ENCODE data around the gene CDH13. TPM values are rescaled to one million over a fixed set of nuclear protein-coding genes. Genes with fewer than 3 reads are reported as not detected.

CDH13 gene
- polyA plus RNA-seq, 3 donors, result 8.2 to 11.2 (median 10.3) TPM

DNA sequence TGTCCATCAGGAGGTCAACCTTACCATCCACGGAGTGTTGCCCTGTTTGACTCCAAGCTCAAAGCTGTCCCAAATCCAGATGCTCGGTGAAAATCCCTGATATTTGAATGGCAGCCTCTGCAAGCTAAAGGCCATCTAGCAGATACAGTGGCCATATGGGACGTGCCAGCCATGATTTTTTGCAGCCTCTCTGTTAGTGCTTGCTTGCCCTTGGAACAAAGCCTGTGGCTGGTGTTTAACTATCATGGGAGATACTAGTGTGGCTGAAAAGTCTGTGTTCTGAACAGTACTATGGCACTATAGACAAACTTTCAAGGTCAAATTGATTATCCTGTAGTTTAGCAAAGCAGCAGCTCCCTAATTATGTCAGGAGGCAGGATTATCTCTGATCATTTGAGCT is 214.3 kb downstream of the CDH13 start:
- DNase-seq, result no peak

DNA sequence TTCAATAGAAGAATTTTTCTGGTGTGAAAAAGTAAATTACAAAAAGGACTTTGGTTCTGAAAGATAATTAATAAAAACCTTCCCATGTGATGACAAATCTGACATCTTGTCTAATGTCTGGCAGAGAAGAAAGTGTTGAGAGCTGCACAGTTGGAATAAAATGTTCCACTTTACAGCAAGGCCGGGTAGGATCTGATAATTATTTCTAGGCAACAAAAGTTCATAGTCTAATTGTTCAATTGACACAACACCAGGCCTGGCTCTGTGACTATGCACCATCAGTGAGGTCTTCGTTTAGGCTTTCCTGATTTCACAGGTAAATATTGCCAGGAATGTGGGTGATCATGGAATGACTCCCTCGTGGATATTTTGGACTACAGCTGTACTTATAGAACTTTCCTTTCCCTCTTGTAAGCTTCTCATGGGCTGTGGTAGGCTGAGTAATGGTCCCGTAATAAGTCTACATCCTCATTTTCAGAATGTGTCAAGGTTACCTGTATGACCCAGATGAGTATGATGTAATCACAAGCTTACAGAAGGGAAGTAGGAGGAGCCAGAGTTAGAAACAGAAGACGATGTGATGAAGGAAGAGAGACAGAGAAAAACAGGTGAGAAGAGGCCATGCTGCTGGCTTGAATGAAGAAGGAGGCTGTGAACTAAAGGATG is 217.0 kb downstream of the CDH13 start:
- no peak for DNase-seq

DNA sequence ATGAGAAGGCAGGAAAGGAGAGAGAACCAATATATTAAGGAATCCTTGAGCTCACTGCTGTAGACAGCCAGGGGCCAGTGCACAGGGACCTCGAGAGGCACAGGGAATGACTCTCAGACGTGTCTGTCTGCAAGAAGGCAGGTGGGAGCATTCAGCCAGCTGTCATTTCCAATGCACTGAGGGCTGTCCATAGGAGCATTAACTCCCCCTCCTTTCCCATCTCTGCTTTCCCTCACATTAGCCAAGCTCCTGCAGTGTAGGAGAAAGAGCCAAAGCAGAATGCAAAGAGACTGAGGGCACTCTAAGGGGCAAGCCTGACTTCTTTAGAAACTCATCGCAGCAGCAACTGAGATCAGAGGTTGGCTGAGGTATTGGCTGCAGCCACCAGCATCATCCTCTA is 218.3 kb downstream of the CDH13 start:
- peak; percentile 56 for DNase-seq

DNA sequence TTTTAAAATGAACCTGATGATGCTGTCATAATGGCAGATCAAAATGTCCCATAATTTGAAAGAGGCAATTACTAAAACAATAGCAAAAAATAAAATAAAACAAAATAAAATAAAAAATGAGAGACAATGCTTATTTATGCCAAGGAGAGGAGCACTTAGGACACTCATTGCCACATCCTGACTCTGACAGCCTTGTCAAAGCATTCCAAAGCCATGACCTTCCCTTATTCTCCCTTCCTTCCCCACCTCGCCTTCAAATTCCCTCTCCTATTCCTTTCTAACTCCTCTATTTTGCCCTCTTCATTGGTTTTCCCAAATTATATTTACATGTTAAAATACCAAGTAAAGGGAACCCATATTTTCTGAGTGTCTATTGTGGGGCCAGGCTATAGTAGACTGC is 220.0 kb downstream of the CDH13 start:
- DNase-seq, result no peak

DNA sequence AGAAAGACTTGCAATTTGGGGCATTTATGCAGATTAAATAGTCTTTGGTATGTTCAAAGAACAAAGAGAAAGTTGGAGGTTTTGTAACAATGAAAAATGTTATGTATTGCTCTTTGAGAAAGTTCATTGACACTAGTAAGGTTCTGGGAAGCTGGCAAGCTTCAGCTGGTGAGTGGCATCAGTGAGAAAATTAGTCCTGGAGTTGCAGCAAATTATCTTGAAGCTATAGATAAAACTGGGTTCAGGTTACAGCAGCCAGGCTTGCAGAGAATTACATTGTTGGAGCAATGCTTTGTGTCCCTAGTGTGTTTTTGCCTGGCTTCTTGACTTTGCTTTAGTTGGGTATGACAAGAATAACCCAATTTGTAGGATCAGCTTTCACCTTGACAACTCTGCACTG is 221.2 kb downstream of the CDH13 start:
- peak; percentile 4 for DNase-seq

DNA sequence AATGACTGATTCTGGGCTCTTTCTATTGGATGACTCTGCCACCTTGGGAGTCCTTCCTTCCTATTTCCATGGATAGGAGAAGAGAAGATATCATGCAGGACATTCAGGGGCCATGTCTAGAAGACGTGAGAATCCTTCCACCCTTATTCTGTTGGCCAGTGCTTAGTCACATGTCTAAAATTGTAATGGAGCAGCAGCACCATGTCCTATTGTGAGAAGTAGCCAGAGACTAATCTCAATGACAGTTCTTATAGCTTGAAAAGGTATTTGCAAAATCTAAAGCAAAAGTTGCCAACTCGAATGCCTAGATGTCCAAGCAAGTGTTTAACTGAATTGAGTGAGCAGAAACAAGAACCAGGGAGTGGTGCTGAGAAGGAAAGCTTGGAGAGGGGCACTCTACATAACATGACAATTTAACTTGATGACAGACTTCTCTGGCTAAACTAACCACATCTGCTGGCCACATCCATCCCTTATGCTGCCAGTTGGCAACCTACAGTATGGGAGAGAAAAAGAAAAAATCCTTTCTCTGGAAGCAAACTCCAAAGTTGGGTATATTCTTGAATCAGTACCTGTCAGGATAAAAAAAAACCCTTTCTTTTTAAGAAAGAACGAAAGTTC is 225.7 kb downstream of the CDH13 start:
- no peak for DNase-seq

DNA sequence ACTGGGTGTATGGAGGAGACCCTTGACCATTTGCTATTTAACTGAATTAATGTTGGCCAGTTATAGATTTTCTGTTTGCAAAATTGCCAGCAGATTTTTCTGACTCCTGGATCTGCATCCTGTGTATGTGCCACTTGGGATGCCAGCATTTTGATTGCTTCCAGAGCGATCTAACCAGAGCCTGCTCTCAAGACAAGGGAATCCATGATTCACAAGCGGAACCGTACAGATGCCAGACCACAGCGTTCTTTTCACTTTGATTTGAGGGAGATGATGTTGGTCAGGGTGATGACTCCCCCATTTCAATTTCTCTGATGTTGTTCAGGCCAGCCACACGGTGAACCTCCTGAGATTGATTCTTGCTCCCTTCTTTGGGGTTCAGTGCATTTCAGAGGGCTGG is 228.7 kb downstream of the CDH13 start:
- no peak for DNase-seq

DNA sequence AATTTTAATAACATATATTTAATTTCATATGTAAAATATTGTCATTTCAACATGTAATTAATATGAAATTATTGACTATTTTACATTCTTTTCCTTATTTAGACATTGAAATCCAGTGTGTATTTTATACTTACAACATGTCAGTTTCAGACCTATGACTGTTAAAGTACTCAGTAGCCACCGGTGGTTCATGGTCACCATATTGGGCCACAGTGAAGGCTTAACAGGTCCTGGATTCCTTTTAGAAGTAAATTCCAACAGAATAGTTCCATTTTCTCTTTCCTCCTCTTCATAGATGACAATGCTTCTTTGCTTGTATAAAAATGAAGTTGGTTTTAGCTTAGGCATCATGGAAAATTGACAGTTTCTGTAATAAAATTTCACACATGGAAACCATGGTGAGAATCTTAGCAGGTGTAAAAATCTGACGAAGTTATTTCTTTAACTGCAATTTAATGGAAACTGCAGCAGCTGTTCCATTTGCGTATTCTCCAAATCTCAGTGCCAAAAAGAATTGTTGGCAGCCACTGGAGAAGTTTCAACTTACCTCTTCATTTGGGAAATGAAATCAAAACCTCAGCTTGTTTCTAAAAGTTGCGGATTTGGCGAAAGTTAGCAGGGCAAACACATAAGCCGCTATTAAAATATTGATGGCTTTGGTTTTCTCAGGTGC is 231.1 kb downstream of the CDH13 start:
- no peak for DNase-seq

DNA sequence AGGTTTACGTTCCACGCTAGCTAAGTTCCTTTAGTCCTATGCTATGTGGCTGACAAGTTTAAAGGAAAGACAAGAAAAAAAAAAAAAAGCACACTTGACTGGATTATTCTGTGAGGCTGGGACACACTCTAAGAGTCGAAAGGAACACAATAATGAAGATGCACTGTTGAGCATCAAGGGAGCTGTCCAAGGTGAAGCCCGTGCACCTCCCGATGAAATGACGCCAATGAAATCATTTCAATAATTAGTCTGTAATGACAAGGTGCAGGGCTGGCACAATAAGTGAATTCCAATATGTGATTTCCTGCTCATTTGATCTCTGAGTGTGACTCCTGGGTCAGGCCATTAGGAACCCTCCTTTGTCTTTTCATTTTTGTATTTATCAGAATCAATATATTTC is 232.9 kb downstream of the CDH13 start:
- DNase-seq, result no peak

DNA sequence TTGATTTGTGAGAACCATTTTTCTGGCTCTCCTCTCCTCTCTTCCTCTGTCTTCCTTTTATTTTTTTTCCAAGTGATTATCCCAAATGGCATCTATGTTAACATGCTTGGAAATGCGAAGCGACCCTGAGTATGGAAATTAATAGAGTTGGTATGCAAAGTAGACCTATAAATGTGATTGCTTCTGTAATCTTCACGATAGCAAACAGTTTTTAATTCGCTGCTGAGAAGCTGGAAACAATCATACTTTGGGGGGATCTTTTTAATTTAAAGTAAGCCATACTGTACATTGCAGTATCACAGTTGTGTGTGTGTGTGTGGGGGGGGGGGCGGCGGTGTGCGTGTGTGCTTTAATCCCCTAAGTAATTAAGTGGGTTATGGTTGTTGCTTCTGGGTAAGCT is 233.3 kb downstream of the CDH13 start:
- no peak for DNase-seq

DNA sequence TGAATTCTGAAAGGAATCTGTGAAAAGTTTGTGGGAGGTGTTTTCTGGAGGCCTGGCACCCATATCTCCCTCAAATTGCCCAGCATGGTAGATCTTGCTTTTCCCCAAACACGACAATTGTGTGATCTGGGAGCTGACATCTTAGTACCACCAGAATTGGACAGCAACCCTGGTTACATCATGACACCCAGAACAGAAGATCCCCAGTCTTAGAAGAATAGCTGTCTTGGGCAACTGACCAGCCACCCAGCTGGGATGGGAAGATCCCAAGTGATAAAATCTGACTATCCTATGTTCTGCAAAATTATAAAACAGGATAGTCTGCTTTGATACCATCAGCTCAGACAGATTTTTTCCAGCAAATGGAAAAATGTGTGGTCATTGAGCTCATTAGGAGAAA is 235.3 kb downstream of the CDH13 start:
- DNase-seq, result no peak

DNA sequence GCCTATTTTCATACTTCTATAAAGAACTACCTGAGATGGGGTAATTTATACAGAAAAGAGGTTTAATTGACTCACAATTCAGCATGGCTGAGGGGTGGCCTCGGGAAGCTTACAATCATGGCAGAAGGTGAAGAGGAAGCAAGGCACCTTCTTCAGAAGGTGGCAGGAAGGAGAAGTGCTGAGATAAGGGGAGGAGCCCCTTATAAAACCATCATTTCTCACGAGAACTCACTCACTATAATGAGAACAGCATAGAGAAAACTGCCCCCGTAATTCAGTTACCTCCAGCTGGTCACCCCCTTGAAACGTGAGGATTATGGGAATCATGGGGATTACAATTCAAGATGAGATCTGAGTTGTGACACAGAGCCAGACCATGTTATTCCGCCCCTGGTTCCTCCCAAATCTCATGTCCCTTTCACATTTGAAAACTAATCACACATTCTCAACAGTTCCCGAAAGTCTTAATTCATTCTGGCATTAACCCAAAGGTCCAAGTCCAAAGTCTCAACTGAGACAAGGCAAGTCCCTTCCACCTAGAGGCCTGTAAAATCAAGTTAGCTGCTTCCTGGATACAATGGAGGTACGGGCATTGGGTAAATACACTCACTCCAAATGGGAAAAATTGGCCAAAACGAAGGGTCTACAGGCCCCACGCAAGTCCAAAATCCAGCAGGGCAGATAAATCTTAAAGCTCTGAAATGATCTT is 237.7 kb downstream of the CDH13 start:
- no peak for DNase-seq

DNA sequence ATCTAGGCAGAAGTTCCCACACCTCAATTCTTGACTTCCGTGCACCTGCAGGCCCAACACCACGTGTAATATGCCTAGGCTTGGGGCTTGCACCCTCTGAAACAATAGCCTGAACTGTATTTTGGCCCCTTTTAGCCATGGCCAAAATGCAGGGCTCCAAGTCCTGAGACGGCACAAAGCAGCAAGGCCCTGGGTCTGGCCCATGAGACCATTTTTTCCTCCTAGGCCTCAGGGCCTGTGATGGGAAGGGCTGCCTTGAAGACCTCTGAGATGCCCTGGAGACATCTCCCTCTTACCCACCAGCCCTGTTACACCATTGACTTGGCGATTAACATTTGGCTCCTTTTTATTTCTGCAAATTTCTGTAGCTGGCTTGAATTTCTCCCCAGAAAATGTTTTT is 238.6 kb downstream of the CDH13 start:
- no peak for DNase-seq

DNA sequence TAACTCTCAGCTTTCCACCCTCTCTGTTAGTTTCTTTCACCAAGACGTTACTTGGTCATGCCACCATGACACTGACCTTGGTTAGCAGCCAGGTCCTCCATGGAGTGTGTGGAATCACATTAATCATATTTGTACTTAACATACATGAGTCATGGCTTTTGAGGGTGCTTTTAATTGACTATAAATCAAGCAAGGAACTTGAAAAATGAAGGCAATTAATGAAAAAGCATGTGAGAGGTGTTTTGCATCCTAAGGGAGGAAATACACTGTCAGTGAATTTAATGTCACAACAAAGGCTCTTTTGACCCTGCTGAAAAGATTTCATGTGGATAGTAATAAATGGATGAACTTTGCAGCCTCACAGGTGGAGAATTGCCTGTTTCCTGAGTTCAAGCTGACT is 240.7 kb downstream of the CDH13 start:
- no peak for DNase-seq

DNA sequence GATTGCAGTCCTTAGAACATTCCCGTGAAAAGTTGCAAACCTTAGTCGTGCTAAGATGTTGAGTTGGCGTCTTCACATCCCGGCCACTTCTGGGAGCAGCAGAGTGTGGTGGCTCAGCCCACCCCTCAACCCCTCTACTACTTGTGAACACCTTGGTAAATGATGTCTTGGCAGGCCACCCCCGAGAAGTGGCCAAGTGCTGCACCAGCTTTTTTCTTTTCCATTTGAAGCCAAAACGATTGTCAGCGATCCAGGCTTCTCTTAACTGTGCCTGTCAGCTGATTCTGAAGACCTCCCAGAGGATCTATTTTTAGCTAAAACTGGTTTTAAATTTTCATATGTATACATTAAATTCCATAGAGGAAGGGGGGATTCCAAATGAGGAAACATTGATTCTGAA is 247.5 kb downstream of the CDH13 start:
- no peak for DNase-seq

DNA sequence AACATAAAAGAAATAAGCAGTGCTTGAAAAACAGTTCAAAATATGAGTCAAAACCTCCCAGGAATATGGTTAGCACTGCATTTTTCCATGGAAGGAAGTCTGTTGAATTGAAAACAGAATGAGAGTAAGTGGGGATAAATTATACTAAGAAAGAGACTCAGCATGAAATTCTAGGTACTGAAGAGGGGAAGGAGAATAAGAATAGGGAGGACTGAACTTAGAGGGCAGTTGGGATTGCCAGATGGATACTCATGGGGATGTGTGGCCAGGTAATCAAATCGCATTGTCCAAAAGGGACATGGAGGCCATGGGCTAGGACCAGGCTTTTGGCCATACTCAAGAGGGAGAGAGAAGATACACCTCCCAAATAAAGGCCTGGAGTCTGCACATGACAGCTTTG is 247.9 kb downstream of the CDH13 start:
- DNase-seq, result no peak

DNA sequence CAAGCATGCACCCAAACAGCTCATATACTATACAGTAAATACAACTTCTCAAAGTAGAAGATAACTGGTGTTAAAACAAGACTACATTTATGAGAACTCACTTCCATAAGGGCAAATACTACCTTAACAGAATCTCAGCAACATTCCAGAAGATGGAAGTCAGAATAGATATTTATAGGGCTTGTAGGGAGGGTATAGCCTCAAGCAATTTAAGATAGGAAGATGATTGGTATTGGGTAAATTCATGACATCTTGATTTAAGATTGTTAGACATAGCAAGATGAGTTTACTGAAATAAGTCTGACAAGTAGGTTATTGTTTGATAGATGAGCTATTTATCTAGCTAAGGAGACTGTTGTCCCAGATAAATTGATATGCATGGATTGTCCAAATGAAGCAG is 250.2 kb downstream of the CDH13 start:
- DNase-seq, result no peak

DNA sequence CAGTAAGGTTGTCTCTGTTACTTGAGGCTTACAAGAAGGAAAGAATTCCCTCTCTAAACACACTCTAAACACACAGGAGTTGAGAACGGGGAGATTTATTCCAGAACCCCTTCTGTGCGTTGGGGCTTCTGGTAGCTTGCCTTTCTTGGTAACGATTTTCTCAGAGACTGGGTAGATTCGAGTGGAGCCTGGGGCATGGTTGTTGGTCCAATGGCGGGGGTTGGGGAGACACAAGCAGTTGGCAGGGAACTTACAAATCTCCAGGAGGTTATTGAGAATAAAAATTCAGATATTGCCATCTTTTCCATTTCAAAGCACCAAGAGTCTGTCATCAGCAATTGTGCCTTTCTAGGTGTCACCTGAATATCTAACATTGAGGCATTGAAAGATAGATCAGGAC is 251.7 kb downstream of the CDH13 start:
- DNase-seq, result no peak

DNA sequence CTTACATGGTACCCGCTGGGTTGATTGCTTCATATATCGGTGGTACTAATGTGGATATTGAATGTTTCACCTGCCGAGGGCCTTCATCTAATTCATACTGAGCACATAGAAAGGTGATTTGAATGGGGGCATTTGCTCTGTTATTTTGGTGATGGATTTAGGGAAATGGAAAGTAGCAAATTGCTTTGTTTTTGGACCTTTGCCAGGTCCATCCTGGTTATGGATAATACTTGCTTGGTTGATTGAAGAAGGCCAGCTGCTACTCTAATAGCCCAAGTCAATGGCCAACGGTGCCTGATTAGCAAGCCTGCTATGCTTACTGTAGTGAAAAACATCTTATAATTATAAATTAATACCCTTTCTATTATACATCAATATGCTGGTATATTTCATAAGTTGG is 253.6 kb downstream of the CDH13 start:
- DNase-seq, result no peak

DNA sequence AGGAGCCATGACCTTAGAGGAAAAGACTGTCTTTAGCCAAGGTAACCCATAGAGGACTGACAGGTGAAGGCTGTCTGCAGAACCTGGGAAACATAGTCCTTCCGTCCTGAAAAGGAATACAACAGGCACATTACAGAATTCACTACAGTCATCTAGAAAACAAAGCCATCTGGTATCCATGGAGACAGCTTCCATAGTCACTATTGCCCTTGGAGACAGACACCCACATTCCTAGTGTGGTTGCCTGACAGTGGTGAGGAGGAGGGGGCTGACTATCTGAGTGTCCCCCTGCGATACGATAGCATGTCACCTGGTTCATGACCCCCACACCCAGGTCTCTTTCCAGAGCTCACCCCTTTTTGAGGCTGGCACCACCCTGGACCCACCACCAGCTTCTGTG is 254.7 kb downstream of the CDH13 start:
- DNase-seq, result no peak

DNA sequence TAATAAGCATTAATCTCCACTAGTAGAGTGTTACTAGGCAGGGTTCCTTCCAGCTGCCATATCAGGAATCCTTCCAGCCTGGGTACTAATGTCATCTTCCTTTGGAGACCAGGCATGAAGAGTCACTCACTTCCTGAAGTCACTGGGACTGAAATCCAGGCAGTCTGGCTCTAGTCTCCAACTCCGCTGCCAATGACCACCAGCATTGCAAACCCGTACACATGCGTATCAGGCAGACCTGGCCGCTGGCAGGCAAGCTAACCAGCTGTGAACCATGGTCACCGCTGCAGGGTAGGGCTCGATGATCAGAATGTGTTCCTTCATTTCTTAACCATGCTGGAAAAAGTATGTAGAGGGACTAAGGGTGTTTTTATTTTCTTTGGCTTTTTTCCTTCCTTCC is 255.5 kb downstream of the CDH13 start:
- DNase-seq, result no peak

DNA sequence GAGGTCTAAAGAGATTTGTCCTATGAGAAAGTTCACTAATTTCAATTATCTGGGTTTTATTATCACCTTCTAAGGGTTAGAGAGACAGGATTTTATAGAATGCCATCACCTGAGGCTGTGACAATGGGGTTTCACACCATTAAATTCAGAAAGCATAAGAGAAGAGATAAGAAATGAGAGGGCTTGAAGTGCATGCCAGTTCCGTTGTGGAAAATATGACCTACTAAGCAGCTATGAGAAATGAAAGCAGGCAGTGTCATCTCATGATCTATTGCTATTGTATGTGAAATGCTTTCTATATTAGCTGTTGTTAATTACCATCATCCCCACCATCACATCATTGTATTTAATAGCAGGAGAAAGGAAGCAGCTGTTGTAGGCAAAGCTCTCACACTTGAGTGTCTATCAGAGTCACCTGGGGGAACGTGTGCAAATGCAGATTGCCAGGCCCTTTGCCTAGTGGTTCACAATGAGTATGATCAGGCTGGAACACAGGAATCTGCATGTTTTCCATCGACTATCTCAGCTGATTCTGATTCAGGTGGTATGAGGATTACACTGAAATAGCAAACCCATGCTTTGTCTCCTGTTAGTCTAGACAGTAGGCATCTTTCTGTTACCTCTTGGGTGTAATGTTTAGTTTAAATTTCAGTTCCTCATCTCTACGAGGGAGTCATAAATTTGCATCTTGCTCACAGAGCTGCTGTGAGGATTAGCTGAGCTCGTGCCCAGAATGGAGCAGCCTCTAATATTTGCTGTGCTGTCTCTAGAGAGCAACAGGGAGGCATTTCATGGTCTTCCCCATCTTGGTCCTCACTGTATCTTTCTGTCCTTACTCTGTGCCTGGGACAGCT is 256.4 kb downstream of the CDH13 start:
- no peak for DNase-seq
